Stimulated activated CD8-positive, alpha-beta memory T cell treated with anti-CD3 and anti-CD28 coated beads, Interleukin-7, amount 100 ng/mL, for 1 hour (primary cell): ENCODE data around the gene OTUD7B.
A peak's percentile ranks its signal among the peaks of the same experiment; 100 is the strongest.
"Not testable (repeated sequence)": the region's sequence is repeated elsewhere in the genome, so short reads cannot be mapped to it uniquely, and the experiment has no call there.

Source experiments
- DNase-seq, 2 donors: peaks; one replicate each; pipeline ENCODE4 v3.0.0-alpha.2; 2020; ENCODE audit warnings: low read depth in 2 of 2

The OTUD7B gene

GRCh38 chr1:149949911-149950310 is 60.6 kb downstream of the OTUD7B start:
- DNase-seq, result no peak

GRCh38 chr1:149945206-149945605 is 65.3 kb downstream of the OTUD7B start:
- DNase-seq, result no peak

- no peak for DNase-seq
Measured at GRCh38 chr1:149942885-149943284, 67.6 kb downstream of the OTUD7B start.

GRCh38 chr1:149942207-149942606 is 68.3 kb downstream of the OTUD7B start:
- DNase-seq, result no peak

DNA sequence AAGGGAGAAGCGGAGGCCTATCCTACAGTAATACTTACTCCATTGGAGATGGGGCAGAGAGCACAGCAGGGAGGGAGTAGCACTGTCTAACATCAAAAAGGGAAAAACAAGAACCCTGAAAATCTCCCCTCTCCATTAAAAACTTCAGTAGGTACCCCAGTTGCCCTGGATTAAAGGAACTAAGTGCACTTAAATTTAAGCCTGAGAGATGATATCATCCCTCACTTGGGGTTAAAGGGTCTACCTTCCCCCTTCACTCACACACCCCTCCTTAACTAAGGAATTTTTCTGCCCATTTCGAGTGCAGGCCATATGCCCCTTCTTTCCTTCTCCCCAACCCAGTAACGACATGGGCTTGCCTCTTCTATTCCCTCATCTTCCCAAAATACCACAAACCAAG is 70.1 kb downstream of the OTUD7B start:
- no peak for DNase-seq

DNA sequence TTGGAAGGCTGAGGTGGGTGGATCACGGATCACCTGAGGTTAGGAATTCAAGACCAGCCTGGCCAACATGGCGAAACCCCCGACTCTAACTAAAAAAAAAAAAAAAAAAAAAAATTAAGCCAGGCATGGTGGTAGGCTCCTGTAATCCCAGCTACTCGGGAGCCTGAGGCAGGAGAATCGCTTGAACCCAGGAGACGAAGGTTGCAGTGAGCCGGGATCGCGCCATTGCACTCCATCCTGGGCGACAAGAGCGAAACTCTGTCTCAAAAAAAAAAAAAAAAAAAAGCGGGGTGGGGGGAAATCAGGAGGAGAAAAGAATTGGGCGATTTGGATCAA is 71.9 kb downstream of the OTUD7B start:
- DNase-seq, result not testable (repeated sequence)

GRCh38 chr1:149937759-149938158 is 72.8 kb downstream of the OTUD7B start:
- DNase-seq, result no peak

- DNase-seq, result no peak
Measured at GRCh38 chr1:149936992-149937705, 73.4 kb downstream of the OTUD7B start.

DNA sequence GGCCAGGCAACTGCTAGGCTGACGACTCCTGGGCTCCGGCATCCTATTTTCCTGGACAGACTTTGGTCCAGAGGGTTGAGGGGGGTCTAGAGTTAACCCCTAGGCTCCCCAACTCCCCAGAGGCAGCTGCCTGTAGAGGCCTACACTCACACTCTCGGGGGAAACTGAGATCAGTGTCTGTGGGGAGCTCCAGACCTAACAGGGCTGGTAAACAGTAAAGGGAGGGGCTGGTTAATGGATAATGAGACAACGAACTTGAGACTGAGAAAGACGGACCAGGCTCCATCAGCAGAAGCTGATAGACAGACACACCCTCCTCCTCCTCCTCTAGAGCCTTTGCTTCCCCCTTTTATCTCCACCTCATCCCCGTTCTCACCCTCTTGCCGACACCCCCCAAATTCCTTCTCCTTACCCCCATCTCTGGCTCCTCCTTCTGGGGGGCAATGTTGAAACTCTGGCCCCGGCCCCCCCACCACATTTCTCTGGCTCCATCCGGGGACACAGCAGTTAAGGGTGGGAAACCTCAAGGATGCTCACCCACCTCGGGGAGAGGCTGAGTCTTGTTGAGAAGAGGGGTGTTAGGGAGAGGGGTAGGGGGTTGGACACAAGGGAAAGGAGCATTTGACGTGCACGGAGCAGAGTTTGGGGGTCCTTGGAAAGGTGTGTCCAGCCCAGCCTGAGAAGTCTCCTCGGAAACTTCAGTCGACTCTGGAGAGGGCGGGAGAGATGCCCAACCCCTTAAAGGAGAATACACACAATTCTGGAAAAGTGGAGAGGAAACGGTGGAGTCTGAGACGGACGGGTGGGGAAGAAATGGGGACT is 74.1 kb downstream of the OTUD7B start, which contains the start of gene MTMR11:
Gene MTMR11 (minus strand): TSS at position 710 of the 822 bp plus-strand sequence. CDS start 232 bp downstream, at position 478.
- DNase-seq, result no peak

DNA sequence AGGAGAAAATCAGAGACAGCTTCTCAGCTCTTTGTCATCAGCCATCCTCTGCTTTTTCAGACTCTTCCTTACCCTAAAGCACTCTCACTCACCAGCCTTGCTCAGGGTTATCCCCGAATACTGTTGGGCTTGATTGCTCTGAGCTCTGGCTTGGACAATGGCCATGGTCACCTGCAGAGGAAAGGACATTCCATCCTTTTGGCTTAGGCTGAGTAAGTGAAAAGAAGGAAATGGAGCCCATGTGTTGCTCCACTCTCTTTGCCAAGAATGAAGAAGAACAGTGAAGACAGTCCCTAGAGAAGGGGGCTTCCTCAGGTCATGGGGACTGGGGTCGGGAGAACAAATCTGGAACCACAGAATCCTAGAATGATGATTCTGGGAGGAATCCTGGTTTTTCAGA is 76.2 kb downstream of the OTUD7B start:
- DNase-seq, result no peak

DNA sequence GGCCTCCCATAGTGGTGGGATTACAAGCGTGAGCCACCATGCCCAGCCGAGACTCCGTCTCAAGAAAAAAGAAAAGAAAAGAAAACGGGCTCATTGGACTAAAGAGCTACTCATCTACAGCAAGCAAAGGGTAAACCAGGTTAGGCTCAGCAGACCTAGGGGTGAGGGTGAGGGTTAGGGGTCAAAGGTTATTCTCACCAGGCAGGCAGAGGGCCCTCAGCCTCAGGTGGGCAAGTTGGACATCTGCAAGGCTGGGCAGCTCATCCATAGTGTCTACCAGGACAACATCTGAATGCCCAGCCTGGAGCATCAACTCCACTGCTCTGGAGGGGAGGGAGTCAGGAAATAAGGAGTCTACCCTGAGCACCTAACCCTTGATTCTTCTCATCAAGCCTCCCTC is 77.3 kb downstream of the OTUD7B start:
- DNase-seq, result no peak

DNA sequence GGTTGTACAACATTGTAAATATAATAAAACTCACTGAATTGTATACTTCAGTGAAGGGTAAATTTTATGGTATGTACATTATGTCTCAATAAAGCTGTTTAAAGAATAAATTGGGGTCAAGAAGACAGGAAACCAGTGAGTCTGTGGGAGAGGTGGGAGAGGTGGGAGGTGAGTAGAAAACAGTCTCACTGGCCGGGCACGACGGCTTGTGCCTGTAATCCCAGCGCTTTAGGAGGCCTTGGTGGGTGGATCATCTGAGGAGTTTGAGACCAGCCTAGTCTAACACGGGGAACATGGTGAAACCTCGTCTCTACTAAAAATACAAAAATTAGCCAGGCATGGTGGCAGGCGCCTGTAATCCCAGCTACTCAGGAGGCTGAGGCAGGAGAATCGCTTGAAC is 78.1 kb downstream of the OTUD7B start:
- DNase-seq, result no peak

DNA sequence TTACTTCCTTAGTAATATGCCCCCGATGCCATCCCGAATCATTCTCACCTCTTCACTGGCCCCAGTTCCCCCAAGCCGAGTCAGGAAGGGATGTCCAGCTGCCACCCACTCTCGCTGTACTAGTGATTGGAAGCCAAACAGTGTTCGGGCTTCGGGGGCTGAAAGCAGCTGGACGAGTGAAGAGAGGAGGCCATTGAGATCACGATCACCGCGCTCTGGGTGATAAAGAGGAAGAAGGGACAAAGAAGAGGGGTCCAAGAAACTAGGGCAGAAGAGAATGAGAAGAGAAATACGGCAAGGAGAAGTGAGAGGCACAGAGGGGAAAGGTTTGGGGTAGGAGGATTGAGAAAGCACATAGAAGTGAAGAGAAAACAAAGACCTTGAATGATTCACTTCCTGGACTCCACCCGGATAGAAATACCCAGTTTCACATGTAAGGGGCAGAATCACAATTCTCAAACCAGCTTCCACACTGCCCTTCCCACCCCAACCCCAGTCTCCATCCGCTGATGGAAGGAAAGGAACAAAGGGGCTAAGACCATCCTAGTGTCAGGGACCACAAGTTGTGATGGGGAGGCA is 79.2 kb downstream of the OTUD7B start:
- no peak for DNase-seq

DNA sequence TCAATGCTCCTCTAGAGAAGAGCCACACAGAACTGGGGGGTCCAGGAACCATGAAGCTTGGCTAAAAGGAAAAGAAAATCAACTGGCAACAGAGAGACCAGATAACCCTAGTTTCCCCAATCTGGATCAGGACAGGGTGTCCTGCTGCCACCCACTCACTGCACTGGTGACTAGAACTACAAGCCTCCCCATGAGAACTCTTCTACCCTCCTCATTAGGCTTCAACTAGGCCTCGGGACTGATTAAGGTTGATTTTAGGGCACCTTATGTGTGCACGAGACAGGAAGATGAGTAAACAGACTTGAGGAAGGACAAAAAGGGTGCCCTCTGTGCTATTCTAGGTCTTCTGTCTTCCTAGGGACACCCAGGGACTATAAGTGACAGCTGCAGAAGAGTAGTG is 80.7 kb downstream of the OTUD7B start:
- DNase-seq, result no peak

DNA sequence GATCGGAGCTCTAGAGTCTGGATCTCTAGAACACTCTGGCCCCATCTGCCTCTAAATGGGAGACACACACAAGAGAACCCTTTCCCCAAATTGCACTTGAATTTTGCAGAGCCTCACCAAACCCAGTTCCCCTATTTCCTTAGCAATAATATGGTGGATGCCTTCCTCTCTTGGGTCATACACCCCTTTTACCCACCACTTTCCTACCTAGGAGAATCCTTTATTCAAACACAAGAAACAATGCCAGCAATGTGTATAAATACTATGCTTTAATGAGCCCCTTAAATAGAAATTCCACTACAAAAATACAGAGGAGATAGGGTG is 82.2 kb downstream of the OTUD7B start:
- no peak for DNase-seq

GRCh38 chr1:149927563-149928400 is 82.7 kb downstream of the OTUD7B start, which contains the start of gene SF3B4:
TSS of gene SF3B4 (minus strand) at chr1:149927803. CDS start at chr1:149927759, 44 bp downstream.
- peak; percentile 88 to 91 for DNase-seq

- DNase-seq, result no peak
Measured at GRCh38 chr1:149927056-149927562, 83.4 kb downstream of the OTUD7B start.

- DNase-seq, result no peak
Measured at GRCh38 chr1:149926296-149926695, 84.2 kb downstream of the OTUD7B start.

DNA sequence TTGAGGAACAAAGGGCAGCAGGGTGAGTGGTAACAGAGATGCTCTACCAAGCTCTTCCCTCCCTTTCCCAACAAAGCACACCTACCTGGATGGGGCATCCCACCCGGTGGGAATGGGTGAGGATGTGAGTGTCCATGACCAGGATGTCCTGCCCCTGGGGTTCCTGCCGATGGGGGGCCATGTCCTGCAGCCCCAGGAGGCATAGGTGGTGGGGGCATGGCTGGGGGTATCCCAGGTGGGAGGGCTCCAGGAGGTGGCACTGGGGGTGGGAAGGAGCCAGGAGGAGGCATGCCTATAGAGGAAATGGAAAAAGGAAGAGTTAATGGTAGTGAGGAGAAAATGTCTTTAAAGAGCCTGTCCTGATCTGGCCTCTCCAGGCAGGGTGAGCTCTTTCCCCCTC is 84.8 kb downstream of the OTUD7B start:
- DNase-seq, result no peak

DNA sequence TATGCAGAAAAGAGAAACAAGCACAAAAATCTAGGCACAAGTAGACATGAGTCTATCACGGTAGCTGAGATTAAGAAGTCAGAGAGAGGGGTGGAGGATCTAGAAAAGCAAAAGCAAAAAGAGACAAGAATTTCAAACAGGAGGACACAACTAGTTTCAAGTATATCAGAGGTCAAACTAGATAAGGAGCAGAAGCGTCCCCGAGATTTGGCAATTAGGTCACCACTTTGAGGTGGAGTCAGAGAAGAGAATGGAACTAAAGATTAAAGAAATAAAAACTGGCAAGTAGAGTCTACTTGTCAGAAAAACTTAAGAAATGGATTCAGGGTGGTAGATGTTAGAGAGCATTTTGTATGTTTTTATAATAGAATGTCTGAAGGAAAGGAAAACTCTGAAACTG is 85.2 kb downstream of the OTUD7B start:
- no peak for DNase-seq

GRCh38 chr1:149923626-149924025 is 86.9 kb downstream of the OTUD7B start:
- no peak for DNase-seq
